GM12878 (cell line): Measurements from ENCODE around the gene PHACTR3. TPM values are rescaled to one million over a fixed set of nuclear protein-coding genes. Genes with fewer than 3 reads are reported as not detected.

ENCODE experiments used
- ATAC-seq: fragments of 200-7000 bp; cut with Tn5 transposase; 3 replicates; pipeline ENCODE4 v1.9.1; 2020; ENCODE audit warnings: mild to moderate bottlenecking, moderate library complexity
- BruUV-seq: library from RNA; stranded (reverse); fragments of 400-500 nt; replicated peaks from 2 replicates; lab custom pipeline; 2021; lab: Mats Ljungman, UMichigan
- CTCF ChIA-PET: fragments of 300-600 bp; sonication (Branson Sonifier 250); formaldehyde crosslinking; extraction: SDS; loops from one replicate; lab custom pipeline; 2021; ENCODE audit warnings: inconsistent platforms; lab: Yijun Ruan, JAX
- POLR2A ChIA-PET: fragments of 350-600 bp; formaldehyde crosslinking; extraction: SDS; loops from one replicate; lab custom pipeline; 2021; ENCODE audit warnings: inconsistent platforms; lab: Charles Lee
- RAD21 ChIA-PET: fragments of 300-600 bp; sonication (Branson Sonifier 250); formaldehyde crosslinking; loops from one replicate; lab custom pipeline; 2023; ENCODE audit warnings: antibody characterized with exemption; ENCODE audit not compliant: unreplicated experiment; lab: Charles Lee
- SMC1A ChIA-PET: fragments of 300-600 bp; sonication (Branson Sonifier 250); formaldehyde crosslinking; loops from one replicate; lab custom pipeline; 2023; ENCODE audit not compliant: unreplicated experiment, uncharacterized antibody; lab: Charles Lee
- DNase-seq: peaks from one replicate; pipeline ENCODE4 v3.0.0-alpha.2; 2011; ENCODE audit warnings: low read depth, low spot score
- FAIRE-seq: peaks from 3 replicates; lab custom pipeline; 2011; peaks lifted over from hg19 to GRCh38; lab: Jason Lieb, UNC
- H2AFZ ChIP-seq: 2 replicates; pipeline ENCODE4 v1.6.0; 2011; ENCODE audit warnings: low read depth, low read length, control low read depth; ENCODE audit not compliant: control insufficient read depth
- H3K27ac ChIP-seq: 2 replicates; pipeline ENCODE4 v1.5.1; 2011; ENCODE audit warnings: control low read depth; ENCODE audit not compliant: control insufficient read depth, insufficient read depth
- H3K27me3 ChIP-seq, 2 experiments: replicated peaks in 1 of 2; 2 replicates each; pipeline versions ENCODE4 v1.6.0 to v1.6.1; 2011; ENCODE audit warnings: low read length in 1 of 2; ENCODE audit not compliant: control insufficient read depth in 2 of 2, insufficient read depth in 2 of 2
- H3K36me3 ChIP-seq, 2 experiments: 2 replicates each; pipeline ENCODE4 v1.5.1; 2011; ENCODE audit warnings: low read length in 1 of 2; ENCODE audit not compliant: control insufficient read depth in 2 of 2, insufficient read depth in 2 of 2
- H3K4me1 ChIP-seq: 2 replicates; pipeline ENCODE4 v1.6.1; 2011; ENCODE audit warnings: mild to moderate bottlenecking, low read length, moderate library complexity, mixed read lengths; ENCODE audit not compliant: control insufficient read depth, insufficient read depth
- H3K4me2 ChIP-seq: 2 replicates; pipeline ENCODE4 v1.6.0; 2011; ENCODE audit warnings: control low read depth; ENCODE audit not compliant: control insufficient read depth, insufficient read depth
- H3K4me3 ChIP-seq: fragments of 200-600 bp; sonication (generic); 2 replicates; pipeline ENCODE4 v1.5.1; 2016
- H3K79me2 ChIP-seq: 2 replicates; pipeline ENCODE4 v1.6.0; 2011; ENCODE audit warnings: low read length; ENCODE audit not compliant: control insufficient read depth, insufficient read depth
- H3K9ac ChIP-seq: 2 replicates; pipeline ENCODE4 v1.8.0; 2011; ENCODE audit warnings: low read length, control low read depth, mixed read lengths; ENCODE audit not compliant: control insufficient read depth, insufficient read depth
- H3K9me3 ChIP-seq: replicated peaks from 3 replicates; pipeline ENCODE4 v1.5.1; 2011; ENCODE audit warnings: mild to moderate bottlenecking, low read length; ENCODE audit not compliant: control insufficient read depth, insufficient read depth
- H4K20me1 ChIP-seq: 2 replicates; pipeline ENCODE4 v1.6.0; 2011; ENCODE audit not compliant: control insufficient read depth, insufficient read depth
- GATAD2B ChIP-seq: fragments of 450-650 bp; conservative IDR thresholded peaks from 2 replicates; pipeline ENCODE4 v1.6.1; 2017; ENCODE audit warnings: low read depth, mild to moderate bottlenecking, moderate library complexity
- JUNB ChIP-seq: IDR thresholded peaks from 2 replicates; pipeline ENCODE4 v1.6.1; 2016; ENCODE audit warnings: antibody characterized with exemption, mild to moderate bottlenecking
- NR2C1 ChIP-seq: fragments of 450-650 bp; IDR thresholded peaks from 2 replicates; pipeline ENCODE4 v1.6.1; 2017; ENCODE audit warnings: antibody characterized with exemption, mild to moderate bottlenecking, moderate library complexity
- SREBF2 ChIP-seq: IDR thresholded peaks from 2 replicates; pipeline ENCODE4 v1.6.1; 2012; ENCODE audit warnings: mild to moderate bottlenecking, low read length
- WGBS: methylation state at CpG from one replicate; pipeline ENCODE4 v1.1.6; 2016; ENCODE audit warnings: low lambda C conversion rate; ENCODE audit not compliant: insufficient replicate concordance, insufficient coverage; ENCODE audit errors: missing lambda C conversion rate; 5-methylcytosine and 5-hydroxymethylcytosine counted together
- in situ Hi-C: fragments of 300-500 bp; cut with MboI; formaldehyde crosslinking; loops from 9 replicates; pipeline ENCODE4 v1.14.3; 2018; ENCODE audit warnings: mixed read lengths
- intact Hi-C: fragments of 100-400 bp; cut with micrococcal nuclease; formaldehyde crosslinking; loops from one replicate; pipeline ENCODE4 v1.14.2; 2022; ENCODE audit not compliant: unreplicated experiment
- polyA plus RNA-seq, 11 experiments: library from polyadenylated mRNA; depleted of rRNA in 4 of 11; unstranded in 6 of 11; stranded (reverse) in 5 of 11; fragments of >200 nt; fragmentation: Nextera tagmentation in 4 of 11; fragmentation: Illumina TruSeq in 1 of 11; extraction: Ambion mirVana in 4 of 11; extraction: Trizol in 1 of 11; gene quantifications; 1 replicate in 1 of 11; 2 replicates in 10 of 11; pipeline versions ENCODE4 v1.2.1 to v1.2.3, GENCODE V29; 2011 to 2016; ENCODE audit warnings: inconsistent platforms in 2 of 11, missing spikeins in 2 of 11, low read depth in 1 of 11
- total RNA-seq, 4 experiments: library from RNA; depleted of rRNA in 3 of 4; stranded (reverse); fragments of >200 nt in 3 of 4; fragmentation: Illumina TruSeq in 1 of 4; extraction: Trizol in 1 of 4; gene quantifications; 2 replicates each; pipeline versions ENCODE4 v1.2.1 to v1.2.3, GENCODE V29; 2013 to 2021
- TF ChIP-seq, protein P1 (sequence below): fragments of 450-650 bp; IDR thresholded peaks from 2 replicates; pipeline ENCODE4 v1.6.1; 2016; ENCODE audit warnings: mild to moderate bottlenecking, moderate library complexity, borderline replicate concordance

PHACTR3 gene
- total and polyA plus RNA-seq, 10 of the 15 experiments (the other 5 are each of a cell fraction or from before 2014, with no cell fraction given), result 0.17 to 2.7 (median 0.27) TPM; not detected in 1

DNA sequence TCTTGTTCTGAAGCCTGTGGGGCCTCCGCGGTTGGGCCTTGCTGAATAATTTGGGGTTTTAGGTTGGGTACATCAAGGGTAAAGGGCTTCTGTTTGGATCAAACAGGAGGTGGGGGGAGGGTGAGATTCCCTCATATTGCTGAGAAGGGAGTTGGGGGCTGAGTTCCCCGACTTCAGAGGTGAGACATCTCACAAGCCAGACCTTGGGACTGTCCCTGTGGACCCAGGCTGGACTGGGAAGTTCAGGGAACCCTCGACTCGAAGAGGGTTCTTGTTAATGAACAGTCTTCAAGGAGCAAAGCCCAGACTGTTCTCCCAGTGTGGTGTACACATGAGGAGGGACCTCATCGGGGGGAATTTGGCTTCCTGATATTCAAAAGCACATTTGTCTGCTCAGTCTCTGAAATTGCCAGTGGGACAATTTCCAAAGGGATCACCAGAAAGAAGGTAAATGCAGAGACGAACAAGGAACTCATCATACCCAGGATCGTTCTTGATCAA is 210.6 kb downstream of the PHACTR3 start:
- in situ Hi-C loops (loop anchor here (25.0 kb wide), 1 partner anchor 1253 kb away; no protein-coding TSS in a partner anchor), intact Hi-C loops (no loop called here)

More for the DNA sequence above, 210.6 kb downstream of the PHACTR3 start:
- H2AFZ ChIP-seq, result no peak overlapping the region
- no peaks in the 10 kb centered on the region for H4K20me1 ChIP-seq
- SMC1A ChIA-PET, result no interaction called here
- CTCF ChIA-PET, result interaction anchor here (0.8 kb wide), 1 partner anchor 22 kb away, joined by 4 read pairs; no protein-coding TSS in a partner anchor
- TF ChIP-seq GATAD2B (no peak), SREBF2 (no peak), NR2C1 (no peak), JUNB (no peak)
- TF ChIP-seq, protein P1, sequence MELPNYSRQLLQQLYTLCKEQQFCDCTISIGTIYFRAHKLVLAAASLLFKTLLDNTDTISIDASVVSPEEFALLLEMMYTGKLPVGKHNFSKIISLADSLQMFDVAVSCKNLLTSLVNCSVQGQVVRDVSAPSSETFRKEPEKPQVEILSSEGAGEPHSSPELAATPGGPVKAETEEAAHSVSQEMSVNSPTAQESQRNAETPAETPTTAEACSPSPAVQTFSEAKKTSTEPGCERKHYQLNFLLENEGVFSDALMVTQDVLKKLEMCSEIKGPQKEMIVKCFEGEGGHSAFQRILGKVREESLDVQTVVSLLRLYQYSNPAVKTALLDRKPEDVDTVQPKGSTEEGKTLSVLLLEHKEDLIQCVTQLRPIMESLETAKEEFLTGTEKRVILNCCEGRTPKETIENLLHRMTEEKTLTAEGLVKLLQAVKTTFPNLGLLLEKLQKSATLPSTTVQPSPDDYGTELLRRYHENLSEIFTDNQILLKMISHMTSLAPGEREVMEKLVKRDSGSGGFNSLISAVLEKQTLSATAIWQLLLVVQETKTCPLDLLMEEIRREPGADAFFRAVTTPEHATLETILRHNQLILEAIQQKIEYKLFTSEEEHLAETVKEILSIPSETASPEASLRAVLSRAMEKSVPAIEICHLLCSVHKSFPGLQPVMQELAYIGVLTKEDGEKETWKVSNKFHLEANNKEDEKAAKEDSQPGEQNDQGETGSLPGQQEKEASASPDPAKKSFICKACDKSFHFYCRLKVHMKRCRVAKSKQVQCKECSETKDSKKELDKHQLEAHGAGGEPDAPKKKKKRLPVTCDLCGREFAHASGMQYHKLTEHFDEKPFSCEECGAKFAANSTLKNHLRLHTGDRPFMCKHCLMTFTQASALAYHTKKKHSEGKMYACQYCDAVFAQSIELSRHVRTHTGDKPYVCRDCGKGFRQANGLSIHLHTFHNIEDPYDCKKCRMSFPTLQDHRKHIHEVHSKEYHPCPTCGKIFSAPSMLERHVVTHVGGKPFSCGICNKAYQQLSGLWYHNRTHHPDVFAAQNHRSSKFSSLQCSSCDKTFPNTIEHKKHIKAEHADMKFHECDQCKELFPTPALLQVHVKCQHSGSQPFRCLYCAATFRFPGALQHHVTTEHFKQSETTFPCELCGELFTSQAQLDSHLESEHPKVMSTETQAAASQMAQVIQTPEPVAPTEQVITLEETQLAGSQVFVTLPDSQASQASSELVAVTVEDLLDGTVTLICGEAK, result no peak
- no peak overlapping the region for H3K27ac ChIP-seq
- BruUV-seq, result no TSS peak
- H3K79me2 ChIP-seq, result no peaks in the 10 kb centered on the region
- FAIRE-seq (no peak), ATAC-seq (no peak), DNase-seq (no peak)
- no peaks in the 10 kb centered on the region for H3K9me3 ChIP-seq
- no peaks in the 10 kb centered on the region for H3K36me3 ChIP-seq
- POLR2A ChIA-PET, result no interaction called here
- H3K4me1 ChIP-seq, result no peaks in the 10 kb centered on the region
- H3K9ac ChIP-seq, result no peak overlapping the region
- RAD21 ChIA-PET, result interaction anchor here (0.6 kb wide), 1 partner anchor 24 kb away, joined by 3 read pairs; no protein-coding TSS in a partner anchor
- H3K4me2 ChIP-seq, result no peak overlapping the region
- no peak overlapping the region for H3K4me3 ChIP-seq
- H3K27me3 ChIP-seq, result no peaks in the 10 kb centered on the region; a peak in 1 of 4 replicates
- 44% methylated on average over 8 of the region's 8 CpGs for WGBS
